Measurements from ENCODE around the gene FRY. TPM values are rescaled to one million over a fixed set of nuclear protein-coding genes. Genes with fewer than 3 reads are reported as not detected.

Gene FRY
- total and polyA plus RNA-seq, 2 of the 13 experiments (the other 11 are each of a cell fraction or from before 2014, with no cell fraction given) = 8.2 to 13.1 TPM

GRCh38 chr13:32038343-32038742 is 6.8 kb downstream of the FRY start:
- Histone ChIP-seq H3K27me3 (ENCODE audit: control insufficient read depth in 1 of 2, insufficient read depth in 2 of 2, low read length in 2 of 2) (no peaks in the 10 kb centered on the region), H2AFZ (ENCODE audit: low read length) (no peak overlapping the region), H3K4me3 (replicated peaks in 1 of 3; ENCODE audit: insufficient read depth in 1 of 3, low read depth in 2 of 3, low read length in 3 of 3) (no peak overlapping the region), H4K20me1 (ENCODE audit: insufficient read depth, low read length) (no peaks in the 10 kb centered on the region), H3K36me3 (replicated peaks in 1 of 2; ENCODE audit: control insufficient read depth in 1 of 2, insufficient read depth in 2 of 2, low read length in 2 of 2) (peaks cover 8% of the 10 kb centered on the region in 2 experiments; a peak in 4 of 5 replicates), H3K9me3 (ENCODE audit: low read length) (no peaks in the 10 kb centered on the region), H3K79me2 (ENCODE audit: insufficient read depth, low read length) (peaks cover 27% of the 10 kb centered on the region), H3K4me2 (ENCODE audit: low read depth, low read length) (no peak overlapping the region), H3K9ac (ENCODE audit: insufficient read depth, low read depth, low read length) (no peak overlapping the region), H3K27ac (ENCODE audit: extremely low read length, insufficient read depth, low read length) (no peak overlapping the region), H3K4me1 (ENCODE audit: insufficient read depth, low read length) (peaks cover 85% of the 10 kb centered on the region)
- 97% methylated on average over 5 of the region's 5 CpGs for WGBS (ENCODE audit: low lambda C conversion rate)
- BruUV-seq (replicated peaks) = no TSS peak
- ATAC-seq (no peak), DNase-seq (ENCODE audit: low spot score) (no peak), FAIRE-seq (no peak)
- intact Hi-C loops (cut with micrococcal nuclease; ENCODE audit: unreplicated experiment) = no loop called here
- in situ Hi-C loops (cut with HindIII; ENCODE audit: extremely low pct_ligation_motif_present, low pct_unique_long_range_greater_than_20kb) = loop anchor here (25.0 kb wide), 2 partner anchors 99 to 399 kb away; partner anchors contain the start of gene N4BP2L1
- ChIA-PET POLR2A (no interaction called here), CTCF (ENCODE audit: low intra/inter-chr PET ratio, low total read pairs) (no interaction called here)
- TF ChIP-seq PAWR (CRISPR knock-in tag; IDR thresholded peaks at IDR 0.05; ENCODE audit: borderline replicate concordance) = no peak

DNA sequence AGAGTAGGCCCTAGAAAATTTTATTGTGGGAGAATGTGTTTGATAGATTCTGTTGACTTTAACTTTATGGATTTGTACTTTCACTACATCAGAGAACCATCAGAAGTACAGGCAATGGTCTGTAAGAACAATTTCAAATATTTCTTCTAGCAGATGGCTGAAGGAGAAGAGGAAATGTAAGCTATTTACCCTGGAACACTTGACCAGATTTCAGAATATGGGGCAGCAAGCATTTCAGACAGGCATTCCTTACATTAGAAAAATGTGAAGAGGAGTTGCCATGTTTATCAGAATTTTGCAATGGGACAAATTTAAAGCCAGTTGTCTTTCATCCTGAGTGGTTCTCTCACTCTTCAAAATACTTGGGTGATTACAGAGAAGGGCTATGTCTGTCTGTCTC is 7.5 kb downstream of the FRY start:
- POLR2A ChIA-PET = no interaction called here
- in situ Hi-C loops (cut with HindIII; ENCODE audit: extremely low pct_ligation_motif_present, low pct_unique_long_range_greater_than_20kb) = loop anchor here (25.0 kb wide), 2 partner anchors 98 to 398 kb away; partner anchors contain the start of gene N4BP2L1
- H3K27me3 ChIP-seq (ENCODE audit: control insufficient read depth in 1 of 2, insufficient read depth in 2 of 2, low read length in 2 of 2) = no peaks in the 10 kb centered on the region
- no peak overlapping the region for H3K4me3 ChIP-seq (replicated peaks in 1 of 3; ENCODE audit: insufficient read depth in 1 of 3, low read depth in 2 of 3, low read length in 3 of 3)
- H3K4me1 ChIP-seq (ENCODE audit: insufficient read depth, low read length) = peaks cover 78% of the 10 kb centered on the region
- TF ChIP-seq ZNF607 (CRISPR knock-in tag; IDR thresholded peaks at IDR 0.05; ENCODE audit: borderline replicate concordance) = no peak
- TF ChIP-seq ZNF331 (CRISPR knock-in tag; IDR thresholded peaks at IDR 0.05) = no peak
- TF ChIP-seq, protein P1, sequence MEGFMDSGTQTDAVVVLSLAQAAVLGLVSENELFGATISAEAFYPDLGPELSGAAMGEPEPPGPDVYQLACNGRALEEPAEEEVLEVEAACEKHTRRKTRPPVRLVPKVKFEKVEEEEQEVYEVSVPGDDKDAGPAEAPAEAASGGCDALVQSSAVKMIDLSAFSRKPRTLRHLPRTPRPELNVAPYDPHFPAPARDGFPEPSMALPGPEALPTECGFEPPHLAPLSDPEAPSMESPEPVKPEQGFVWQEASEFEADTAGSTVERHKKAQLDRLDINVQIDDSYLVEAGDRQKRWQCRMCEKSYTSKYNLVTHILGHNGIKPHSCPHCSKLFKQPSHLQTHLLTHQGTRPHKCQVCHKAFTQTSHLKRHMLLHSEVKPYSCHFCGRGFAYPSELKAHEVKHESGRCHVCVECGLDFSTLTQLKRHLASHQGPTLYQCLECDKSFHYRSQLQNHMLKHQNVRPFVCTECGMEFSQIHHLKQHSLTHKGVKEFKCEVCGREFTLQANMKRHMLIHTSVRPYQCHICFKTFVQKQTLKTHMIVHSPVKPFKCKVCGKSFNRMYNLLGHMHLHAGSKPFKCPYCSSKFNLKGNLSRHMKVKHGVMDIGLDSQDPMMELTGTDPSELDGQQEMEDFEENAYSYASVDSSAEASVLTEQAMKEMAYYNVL (CRISPR knock-in tag; IDR thresholded peaks at IDR 0.05; ENCODE audit: borderline replicate concordance) = no peak
- no peak for TF ChIP-seq ZNF674 (CRISPR knock-in tag; IDR thresholded peaks at IDR 0.05; ENCODE audit: low read depth)
- H3K4me2 ChIP-seq (ENCODE audit: low read depth, low read length) = no peak overlapping the region
- peaks cover 21% of the 10 kb centered on the region for H3K79me2 ChIP-seq (ENCODE audit: insufficient read depth, low read length)
- CTCF ChIA-PET (ENCODE audit: low intra/inter-chr PET ratio, low total read pairs) = no interaction called here
- FAIRE-seq = no peak
- H3K27ac ChIP-seq (ENCODE audit: extremely low read length, insufficient read depth, low read length) = peak overlapping the region; percentile 46
- H3K9me3 ChIP-seq (ENCODE audit: low read length) = no peaks in the 10 kb centered on the region
- intact Hi-C loops (cut with micrococcal nuclease; ENCODE audit: unreplicated experiment) = no loop called here
- no peak overlapping the region for H3K9ac ChIP-seq (ENCODE audit: insufficient read depth, low read depth, low read length)
- no peaks in the 10 kb centered on the region for H4K20me1 ChIP-seq (ENCODE audit: insufficient read depth, low read length)
- peaks cover 8 to 10% of the 10 kb centered on the region in 2 experiments; a peak in 4 of 5 replicates for H3K36me3 ChIP-seq (replicated peaks in 1 of 2; ENCODE audit: control insufficient read depth in 1 of 2, insufficient read depth in 2 of 2, low read length in 2 of 2)
- no peak for ATAC-seq
- BruUV-seq (replicated peaks) = no TSS peak
- H2AFZ ChIP-seq (ENCODE audit: low read length) = no peak overlapping the region
- DNase-seq (ENCODE audit: low spot score) = no peak

Measured in HepG2 (cell line).